ENCODE results near the gene MYL1.

Gene MYL1

GRCh38 chr2:210259687-210260086, 55.3 kb downstream of the MYL1 start:
- TF ChIP-seq EZH2phosphoT487 (conservative IDR thresholded peaks at IDR 0.05; ENCODE audit: low read length), result no peak
- TF ChIP-seq CTCF (IDR thresholded peaks at IDR 0.05; ENCODE audit: insufficient read depth, low read length, poor library complexity, severe bottlenecking), result no peak
- H3F3A ChIP-seq (ENCODE audit: insufficient read depth), result no peaks in the 10 kb centered on the region

GRCh38 chr2:210252699-210253606, 62.0 kb downstream of the MYL1 start:
- no peak overlapping the region for H2AFZ ChIP-seq (ENCODE audit: low read depth, low read length, severe bottlenecking)
- H3K9me3 ChIP-seq (ENCODE audit: insufficient read depth, low read length), result no peaks in the 10 kb centered on the region
- no peaks in the 10 kb centered on the region for H3K79me2 ChIP-seq (ENCODE audit: insufficient read depth, low read length)
- H3K4me3 ChIP-seq (ENCODE audit: insufficient read depth, low read length, poor library complexity, severe bottlenecking), result no peak overlapping the region
- H3K27me3 ChIP-seq (ENCODE audit: low read length), result no peaks in the 10 kb centered on the region
- H3K27ac ChIP-seq (ENCODE audit: low read depth, low read length), result no peak overlapping the region
- H3K36me3 ChIP-seq (ENCODE audit: low read length), result no peaks in the 10 kb centered on the region
- H3K4me2 ChIP-seq (ENCODE audit: low read depth, low read length, poor library complexity, severe bottlenecking), result no peak overlapping the region
- H3K9me2 ChIP-seq (replicated peaks; ENCODE audit: insufficient read depth, low read length), result no peaks in the 10 kb centered on the region
- TF ChIP-seq CTCF (IDR thresholded peaks at IDR 0.05; ENCODE audit: insufficient read depth, low read length, poor library complexity, severe bottlenecking) (no peak), EZH2phosphoT487 (conservative IDR thresholded peaks at IDR 0.05; ENCODE audit: low read length) (no peak)
- no peak overlapping the region for H3K9ac ChIP-seq (ENCODE audit: low read length)
- no peaks in the 10 kb centered on the region for H3F3A ChIP-seq (ENCODE audit: insufficient read depth)
- H4K20me1 ChIP-seq (ENCODE audit: low read depth, low read length), result no peaks in the 10 kb centered on the region

More at GRCh38 chr2:210259687-210260086, 55.3 kb downstream of the MYL1 start:
- Histone ChIP-seq H3K4me3 (ENCODE audit: insufficient read depth, low read length, poor library complexity, severe bottlenecking) (no peak overlapping the region), H3K27ac (ENCODE audit: low read depth, low read length) (no peak overlapping the region), H3K27me3 (ENCODE audit: low read length) (no peaks in the 10 kb centered on the region), H3K9me2 (replicated peaks; ENCODE audit: insufficient read depth, low read length) (no peaks in the 10 kb centered on the region), H3K4me2 (ENCODE audit: low read depth, low read length, poor library complexity, severe bottlenecking) (no peak overlapping the region), H3K79me2 (ENCODE audit: insufficient read depth, low read length) (no peaks in the 10 kb centered on the region), H3K9ac (ENCODE audit: low read length) (no peak overlapping the region), H3K36me3 (ENCODE audit: low read length) (no peaks in the 10 kb centered on the region), H4K20me1 (ENCODE audit: low read depth, low read length) (no peaks in the 10 kb centered on the region), H3K9me3 (ENCODE audit: insufficient read depth, low read length) (no peaks in the 10 kb centered on the region), H2AFZ (ENCODE audit: low read depth, low read length, severe bottlenecking) (no peak overlapping the region)

GRCh38 chr2:210250622-210251021, 64.4 kb downstream of the MYL1 start:
- Histone ChIP-seq H3K27ac (ENCODE audit: low read depth, low read length) (no peak overlapping the region), H3K9me3 (ENCODE audit: insufficient read depth, low read length) (no peaks in the 10 kb centered on the region), H3K9me2 (replicated peaks; ENCODE audit: insufficient read depth, low read length) (no peaks in the 10 kb centered on the region), H3F3A (ENCODE audit: insufficient read depth) (no peaks in the 10 kb centered on the region), H3K4me3 (ENCODE audit: insufficient read depth, low read length, poor library complexity, severe bottlenecking) (no peak overlapping the region), H3K9ac (ENCODE audit: low read length) (no peak overlapping the region), H4K20me1 (ENCODE audit: low read depth, low read length) (no peaks in the 10 kb centered on the region), H2AFZ (ENCODE audit: low read depth, low read length, severe bottlenecking) (no peak overlapping the region), H3K27me3 (ENCODE audit: low read length) (no peaks in the 10 kb centered on the region), H3K79me2 (ENCODE audit: insufficient read depth, low read length) (no peaks in the 10 kb centered on the region), H3K4me2 (ENCODE audit: low read depth, low read length, poor library complexity, severe bottlenecking) (no peak overlapping the region), H3K36me3 (ENCODE audit: low read length) (no peaks in the 10 kb centered on the region)
- TF ChIP-seq EZH2phosphoT487 (conservative IDR thresholded peaks at IDR 0.05; ENCODE audit: low read length), result no peak
- TF ChIP-seq CTCF (IDR thresholded peaks at IDR 0.05; ENCODE audit: insufficient read depth, low read length, poor library complexity, severe bottlenecking), result no peak
